ENCODE measurements around the gene SMAD2.

The SMAD2 gene

DNA sequence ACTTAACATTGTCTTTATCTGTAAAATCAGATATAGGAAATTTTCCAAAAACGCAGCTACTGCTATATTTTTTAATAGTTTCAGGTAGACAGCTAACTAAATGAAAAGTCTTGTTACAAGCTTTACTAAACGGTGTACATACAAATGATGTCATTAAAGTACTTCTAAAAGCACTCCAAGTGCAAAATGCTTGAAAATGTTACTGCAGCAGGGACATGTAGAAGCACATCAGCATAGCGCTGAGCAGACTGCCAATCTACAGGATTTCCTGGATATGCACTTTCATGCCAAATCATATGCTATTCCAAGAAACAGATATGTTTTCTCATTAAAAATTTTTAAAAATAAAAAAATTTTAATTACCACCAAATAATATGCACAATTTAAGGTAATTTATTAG is 61.7 kb downstream of the SMAD2 start:
- no peak overlapping the region for H3K4me3 ChIP-seq (ENCODE audit: low read depth, low read length)
- in situ Hi-C loops (cut with HindIII; ENCODE audit: low sequenced_read_pairs), result no loop called here
- no peak for DNase-seq (ENCODE audit: low read depth)
- TF ChIP-seq, protein P1, sequence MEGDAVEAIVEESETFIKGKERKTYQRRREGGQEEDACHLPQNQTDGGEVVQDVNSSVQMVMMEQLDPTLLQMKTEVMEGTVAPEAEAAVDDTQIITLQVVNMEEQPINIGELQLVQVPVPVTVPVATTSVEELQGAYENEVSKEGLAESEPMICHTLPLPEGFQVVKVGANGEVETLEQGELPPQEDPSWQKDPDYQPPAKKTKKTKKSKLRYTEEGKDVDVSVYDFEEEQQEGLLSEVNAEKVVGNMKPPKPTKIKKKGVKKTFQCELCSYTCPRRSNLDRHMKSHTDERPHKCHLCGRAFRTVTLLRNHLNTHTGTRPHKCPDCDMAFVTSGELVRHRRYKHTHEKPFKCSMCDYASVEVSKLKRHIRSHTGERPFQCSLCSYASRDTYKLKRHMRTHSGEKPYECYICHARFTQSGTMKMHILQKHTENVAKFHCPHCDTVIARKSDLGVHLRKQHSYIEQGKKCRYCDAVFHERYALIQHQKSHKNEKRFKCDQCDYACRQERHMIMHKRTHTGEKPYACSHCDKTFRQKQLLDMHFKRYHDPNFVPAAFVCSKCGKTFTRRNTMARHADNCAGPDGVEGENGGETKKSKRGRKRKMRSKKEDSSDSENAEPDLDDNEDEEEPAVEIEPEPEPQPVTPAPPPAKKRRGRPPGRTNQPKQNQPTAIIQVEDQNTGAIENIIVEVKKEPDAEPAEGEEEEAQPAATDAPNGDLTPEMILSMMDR (IDR thresholded peaks at IDR 0.05; ENCODE audit: low read depth, low read length, missing control alignments), result no peak

DNA sequence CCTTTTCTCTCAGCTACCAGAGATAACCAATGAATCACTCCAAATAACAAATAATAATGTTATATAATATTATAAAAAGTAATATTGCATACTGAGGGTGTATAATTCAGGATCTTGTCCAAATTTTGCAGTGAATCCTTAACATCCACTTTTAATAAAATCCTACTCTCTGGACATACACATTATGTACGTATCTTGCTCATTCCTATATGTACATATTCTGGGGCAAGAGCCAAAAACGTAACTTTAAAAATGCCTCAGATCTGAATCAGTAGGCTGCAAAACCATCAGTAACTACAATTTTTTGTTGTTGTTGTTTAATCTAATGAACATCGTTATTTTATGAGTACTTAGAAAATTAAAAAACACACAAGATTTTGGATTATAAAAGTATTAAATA is 65.3 kb downstream of the SMAD2 start:
- in situ Hi-C loops (cut with HindIII; ENCODE audit: low sequenced_read_pairs), result no loop called here
- TF ChIP-seq, protein P1 (IDR thresholded peaks at IDR 0.05; ENCODE audit: low read depth, low read length, missing control alignments), result no peak
- no peak overlapping the region for H3K4me3 ChIP-seq (ENCODE audit: low read depth, low read length)
- no peak for DNase-seq (ENCODE audit: low read depth)

DNA sequence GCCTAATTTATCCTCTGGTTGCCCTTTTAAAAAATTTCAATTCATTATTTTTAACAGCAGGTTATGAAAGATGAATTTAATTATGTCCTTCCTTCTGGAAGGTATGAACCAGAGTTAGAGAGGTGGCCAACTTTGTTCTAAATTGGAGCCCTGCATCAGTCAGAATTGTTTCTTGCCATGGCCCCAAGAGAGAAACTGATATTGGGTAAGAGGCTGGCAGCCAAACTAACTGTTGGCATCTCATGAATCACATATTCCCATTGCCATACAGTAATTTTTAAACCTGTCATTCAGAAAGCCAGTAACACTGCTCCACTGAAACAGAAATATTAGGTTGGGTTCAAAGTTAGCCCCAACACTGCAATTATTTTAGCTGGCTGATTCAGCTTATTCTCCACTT is 67.4 kb downstream of the SMAD2 start:
- in situ Hi-C loops (cut with HindIII; ENCODE audit: low sequenced_read_pairs), result no loop called here
- DNase-seq (ENCODE audit: low read depth), result no peak
- H3K4me3 ChIP-seq (ENCODE audit: low read depth, low read length), result no peak overlapping the region
- TF ChIP-seq, protein P1 (IDR thresholded peaks at IDR 0.05; ENCODE audit: low read depth, low read length, missing control alignments), result no peak

DNA sequence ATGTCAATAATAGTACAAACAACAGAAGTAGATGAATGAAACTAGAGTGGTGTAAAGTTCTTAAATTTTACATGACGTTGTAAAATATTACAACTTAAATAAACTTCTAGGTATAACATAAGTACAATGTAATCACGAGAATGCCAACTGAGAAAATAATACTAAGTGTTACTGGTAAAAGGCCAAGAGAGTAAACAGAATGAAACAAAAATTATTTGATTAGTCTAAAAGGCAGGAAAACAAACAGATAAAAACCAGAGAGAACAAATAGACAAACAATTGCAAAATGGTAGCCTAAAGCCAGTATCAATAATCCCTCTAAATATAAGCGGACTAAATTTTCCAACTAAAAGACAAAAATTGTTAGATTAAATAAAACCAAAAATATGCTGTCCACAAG is 71.9 kb downstream of the SMAD2 start:
- no peak for DNase-seq (ENCODE audit: low read depth)
- TF ChIP-seq, protein P1 (IDR thresholded peaks at IDR 0.05; ENCODE audit: low read depth, low read length, missing control alignments), result no peak
- H3K4me3 ChIP-seq (ENCODE audit: low read depth, low read length), result no peak overlapping the region
- in situ Hi-C loops (cut with HindIII; ENCODE audit: low sequenced_read_pairs), result no loop called here

DNA sequence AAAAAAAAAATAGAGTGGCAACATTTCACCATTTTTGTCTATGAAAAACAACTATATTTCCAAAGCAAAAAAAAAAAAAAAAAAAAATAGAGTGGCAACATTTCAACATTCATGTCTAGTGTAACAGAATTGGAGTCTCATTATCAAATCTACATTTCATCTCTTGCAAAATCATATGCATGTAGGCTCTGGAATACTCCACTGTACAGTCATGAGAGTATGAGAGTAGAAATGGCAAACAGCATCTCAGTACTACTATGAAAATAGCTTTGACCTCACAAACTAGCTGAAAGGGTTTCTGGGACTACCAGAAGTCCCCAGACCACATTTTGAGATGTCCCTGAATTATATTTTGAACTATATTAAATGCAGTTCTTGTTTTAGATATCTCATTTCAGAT is 82.8 kb downstream of the SMAD2 start:
- no peak for DNase-seq (ENCODE audit: low read depth)
- TF ChIP-seq, protein P1 (IDR thresholded peaks at IDR 0.05; ENCODE audit: low read depth, low read length, missing control alignments), result no peak
- H3K4me3 ChIP-seq (ENCODE audit: low read depth, low read length), result no peak overlapping the region
- in situ Hi-C loops (cut with HindIII; ENCODE audit: low sequenced_read_pairs), result no loop called here

DNA sequence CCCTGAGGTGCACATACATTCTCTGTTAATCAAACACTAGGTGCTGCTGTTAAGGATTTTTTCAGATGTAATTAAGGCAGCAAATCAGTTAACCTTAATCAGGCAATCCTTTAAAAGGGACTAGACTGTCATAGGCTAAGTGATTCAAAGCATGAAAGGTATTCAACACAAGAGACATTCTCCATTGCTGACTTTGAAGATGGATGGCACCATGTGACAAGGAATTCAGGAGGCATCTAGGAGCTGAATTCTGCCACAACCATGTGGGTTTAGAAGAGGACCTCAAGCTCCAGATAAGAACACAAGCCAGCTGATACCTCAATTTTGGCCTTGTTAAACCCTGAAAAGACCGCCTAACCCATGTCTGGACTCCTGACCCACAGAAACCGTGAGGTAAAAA is 84.0 kb downstream of the SMAD2 start:
- no peak overlapping the region for H3K4me3 ChIP-seq (ENCODE audit: low read depth, low read length)
- DNase-seq (ENCODE audit: low read depth), result no peak
- TF ChIP-seq, protein P1 (IDR thresholded peaks at IDR 0.05; ENCODE audit: low read depth, low read length, missing control alignments), result no peak
- in situ Hi-C loops (cut with HindIII; ENCODE audit: low sequenced_read_pairs), result no loop called here
